Stimulated activated CD4-positive, alpha-beta T cell treated with anti-CD3 and anti-CD28 coated beads, Interleukin-4, amount 100 ng/mL, for 24 hours (primary cell): ENCODE data around the gene RBMS3.

Source experiments
- DNase-seq: peaks from one replicate; pipeline ENCODE4 v3.0.0-alpha.2; 2020

Gene RBMS3

DNA sequence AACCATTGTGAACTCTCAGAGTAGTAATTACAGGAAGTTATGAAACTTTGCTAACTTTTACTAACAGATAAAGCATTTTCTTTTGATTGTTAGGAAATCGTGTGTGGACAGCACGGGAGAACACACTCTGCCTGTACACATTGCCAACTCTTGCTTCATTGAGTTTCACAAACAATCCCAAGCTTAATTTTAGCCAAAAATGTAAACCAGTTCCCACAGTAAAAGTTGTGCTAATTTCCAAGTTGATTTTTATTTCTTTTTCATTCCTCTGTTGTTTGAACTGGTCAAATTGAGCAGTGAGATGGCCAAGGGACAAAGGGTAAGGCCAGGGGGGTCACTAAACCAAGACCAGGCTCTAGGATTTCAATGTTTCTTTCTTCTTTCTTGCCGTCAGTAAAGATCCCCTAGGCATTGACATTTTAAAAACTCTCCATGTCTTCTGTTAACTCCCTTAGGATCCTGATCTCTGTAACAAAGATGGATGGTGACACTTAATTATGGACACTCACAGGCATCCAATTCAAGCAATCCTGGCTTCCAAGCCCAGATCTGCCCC is 414.9 kb downstream of the RBMS3 start:
- no peak for DNase-seq

DNA sequence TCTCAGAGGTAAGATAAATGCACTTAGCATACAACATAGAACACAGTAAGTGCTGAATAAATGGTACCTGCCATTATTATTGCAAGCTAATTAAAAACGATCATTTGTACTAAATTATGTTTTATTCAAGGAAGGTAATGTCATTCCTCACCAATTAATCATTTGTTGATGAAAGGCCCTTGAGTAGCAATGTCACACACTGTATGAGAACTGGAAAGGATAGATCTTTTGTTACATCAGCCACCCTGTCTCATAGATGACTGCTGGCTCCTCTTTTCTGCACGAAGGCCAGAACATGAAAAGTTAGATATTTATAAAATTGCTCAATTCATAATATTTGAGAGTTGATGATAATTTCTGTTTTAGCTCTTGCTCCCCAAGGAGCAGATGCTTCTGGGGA is 415.4 kb downstream of the RBMS3 start:
- no peak for DNase-seq

DNA sequence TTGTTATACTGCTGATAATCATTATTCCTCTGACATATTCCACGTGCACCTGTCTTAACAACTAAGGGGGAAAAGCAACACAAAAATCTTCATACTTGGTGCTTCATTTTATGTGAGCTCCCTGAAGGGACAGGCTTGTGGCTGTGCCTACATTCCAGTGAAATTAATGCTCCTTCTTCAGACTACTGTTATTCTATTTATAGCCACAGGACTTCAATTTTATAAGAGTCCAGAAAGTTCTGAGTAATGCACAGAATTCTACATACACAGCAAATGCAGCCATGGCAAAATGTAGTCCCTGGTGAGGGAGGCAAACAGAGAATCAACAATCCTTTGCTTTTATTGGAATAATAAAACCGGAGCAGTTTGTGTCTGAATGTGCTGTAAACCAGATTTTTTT is 417.1 kb downstream of the RBMS3 start:
- no peak for DNase-seq

DNA sequence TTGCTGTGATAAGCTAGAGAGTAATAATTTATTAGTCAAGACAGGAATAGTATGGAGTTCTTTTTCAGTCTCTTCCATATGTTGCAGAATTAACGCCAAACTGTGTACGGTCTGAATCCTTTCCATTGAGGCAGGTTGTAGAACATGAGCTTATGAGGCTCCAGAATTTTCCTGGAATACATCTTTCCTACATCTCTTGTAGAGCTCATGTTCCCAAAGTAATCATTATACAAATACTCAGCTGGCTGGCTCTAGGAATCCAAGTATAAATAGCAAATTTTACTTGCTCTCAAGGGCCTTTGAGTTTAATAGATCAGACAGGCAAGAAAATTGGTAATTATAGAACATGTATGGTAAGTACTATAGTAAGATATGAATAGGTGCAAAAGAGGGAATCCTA is 419.4 kb downstream of the RBMS3 start:
- no peak for DNase-seq

DNA sequence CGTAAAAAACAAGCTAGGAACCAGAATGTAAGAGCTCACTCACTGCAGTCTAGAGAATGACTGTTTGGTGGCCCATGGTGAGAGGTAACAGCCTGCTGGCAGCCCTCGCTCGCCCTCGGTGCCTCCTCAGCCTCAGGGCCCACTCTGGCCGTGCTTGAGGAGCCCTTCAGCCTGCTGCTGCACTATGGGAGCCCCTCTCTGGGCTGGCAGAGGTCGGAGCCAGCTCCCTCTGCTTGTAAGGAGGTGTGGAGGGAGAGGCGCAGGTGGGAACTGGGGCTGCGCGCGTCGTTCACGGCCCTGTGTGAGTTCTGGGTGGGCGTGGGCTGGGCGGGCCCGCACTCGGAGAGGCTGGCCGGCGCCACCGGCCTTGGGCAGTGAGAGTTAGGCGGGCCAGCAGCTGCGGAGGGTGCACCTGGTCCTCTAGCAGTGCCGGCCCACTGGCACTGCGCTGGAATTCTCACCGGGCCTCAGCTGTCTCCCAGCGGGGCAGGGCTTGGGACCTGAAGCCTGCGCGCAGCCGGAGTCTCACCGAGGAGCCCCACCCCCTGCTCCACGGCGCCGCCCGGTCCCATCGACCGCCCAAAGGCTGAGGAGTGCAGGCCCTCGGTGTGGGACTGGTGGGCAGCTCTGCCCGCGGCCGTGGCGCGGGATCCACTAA is 420.6 kb downstream of the RBMS3 start:
- no peak for DNase-seq

DNA sequence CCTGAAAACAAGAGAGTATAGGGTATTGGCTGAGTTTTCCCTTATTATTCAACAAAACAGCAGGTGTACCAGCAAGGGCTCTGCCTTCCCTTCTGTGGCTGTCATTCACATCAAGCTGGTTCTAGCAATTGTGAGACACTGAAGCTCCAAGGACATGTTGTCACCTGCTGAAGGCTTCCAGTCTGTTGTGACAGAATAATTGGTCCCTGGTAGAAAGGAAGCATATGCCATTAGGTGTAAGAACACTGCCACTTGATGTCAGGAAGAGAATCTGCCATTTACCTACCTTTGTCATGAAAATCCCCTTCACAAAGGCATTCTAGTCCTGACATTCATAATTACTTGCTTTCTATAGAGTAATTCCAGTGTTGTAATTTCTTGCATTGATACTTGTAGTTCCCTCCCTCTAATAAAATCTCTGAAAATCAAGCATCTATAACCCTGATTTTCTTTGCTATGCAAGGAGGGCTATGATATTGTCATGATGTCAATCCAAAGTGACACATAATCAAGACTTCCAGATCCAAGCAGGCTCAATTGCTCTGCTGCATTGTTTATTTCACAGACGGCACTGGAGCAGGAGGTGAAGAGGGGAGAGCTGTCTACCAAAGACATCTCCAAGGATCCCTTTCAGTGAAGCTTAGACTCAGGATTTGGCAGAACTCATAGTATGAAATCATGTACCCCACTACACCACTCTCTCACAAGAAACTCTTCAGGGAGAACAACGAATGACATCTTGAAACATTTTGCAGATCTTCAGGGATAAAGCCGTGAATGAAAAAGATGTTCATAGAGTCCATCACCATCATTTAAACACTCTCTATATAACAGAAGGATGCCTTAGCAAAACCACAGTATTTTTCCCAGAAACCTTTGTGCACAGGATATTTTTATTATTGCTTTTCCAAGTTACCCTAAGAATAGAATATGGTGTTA is 425.3 kb downstream of the RBMS3 start:
- DNase-seq, result no peak

DNA sequence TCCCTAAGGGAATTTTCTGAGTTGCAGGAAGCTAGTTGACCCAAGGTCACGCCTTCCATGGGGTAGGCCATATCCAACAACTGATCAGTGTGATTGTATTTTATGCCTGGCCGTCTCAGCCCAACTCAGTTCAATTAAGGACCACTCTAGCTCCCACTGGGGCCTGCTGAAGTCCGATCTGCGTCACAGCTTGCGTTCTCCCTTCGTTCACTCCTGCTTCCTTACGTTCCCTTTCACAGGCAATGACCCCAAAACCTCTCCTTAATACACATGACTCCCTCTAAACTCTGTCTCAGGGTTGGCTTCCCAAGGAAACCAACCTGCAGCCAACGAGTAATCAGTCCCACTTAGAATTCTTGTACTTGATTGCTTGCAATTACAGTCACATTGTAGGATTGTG is 428.0 kb downstream of the RBMS3 start:
- no peak for DNase-seq

DNA sequence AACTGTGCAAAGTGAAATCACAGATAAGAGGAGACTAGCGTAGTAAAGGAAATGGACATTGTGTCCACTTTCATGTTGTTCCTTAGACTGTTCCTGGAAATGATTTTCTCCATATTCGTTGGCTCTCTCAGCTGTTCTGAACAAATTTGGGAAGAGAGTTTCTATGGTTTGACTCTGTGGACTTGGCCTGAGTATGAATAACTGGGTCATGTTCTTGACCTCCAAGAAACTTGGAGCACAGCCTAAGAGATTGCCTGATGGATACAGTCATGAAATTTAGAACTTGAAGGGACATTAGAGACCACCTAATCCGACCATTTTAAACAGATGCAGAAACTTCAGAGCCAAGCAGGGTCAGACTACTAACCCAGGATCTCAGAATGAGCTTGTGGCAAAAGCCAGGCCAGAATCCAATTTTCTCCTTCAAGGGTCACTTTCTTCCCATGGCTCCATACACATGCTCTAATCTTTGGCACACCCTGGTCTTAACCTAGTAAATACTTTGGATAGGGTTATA is 430.4 kb downstream of the RBMS3 start:
- no peak for DNase-seq

DNA sequence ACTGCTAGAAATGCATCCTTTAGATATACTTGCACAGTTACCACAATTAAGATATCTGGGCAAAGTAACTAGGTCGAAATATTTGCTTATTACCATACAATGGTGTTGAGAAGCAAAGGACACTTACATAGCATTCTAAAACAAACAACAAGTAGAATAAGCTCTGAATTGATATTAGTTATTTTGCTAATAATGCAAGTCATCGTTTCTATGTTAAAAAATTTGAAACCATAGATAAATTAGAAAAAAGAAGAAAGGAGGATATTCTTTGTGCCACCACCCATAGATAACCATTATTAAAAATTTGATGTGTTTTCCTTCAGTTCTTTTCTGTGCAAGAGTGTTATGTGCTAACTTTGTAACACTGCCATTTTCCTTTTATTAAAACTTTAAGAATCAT is 435.3 kb downstream of the RBMS3 start:
- no peak for DNase-seq

DNA sequence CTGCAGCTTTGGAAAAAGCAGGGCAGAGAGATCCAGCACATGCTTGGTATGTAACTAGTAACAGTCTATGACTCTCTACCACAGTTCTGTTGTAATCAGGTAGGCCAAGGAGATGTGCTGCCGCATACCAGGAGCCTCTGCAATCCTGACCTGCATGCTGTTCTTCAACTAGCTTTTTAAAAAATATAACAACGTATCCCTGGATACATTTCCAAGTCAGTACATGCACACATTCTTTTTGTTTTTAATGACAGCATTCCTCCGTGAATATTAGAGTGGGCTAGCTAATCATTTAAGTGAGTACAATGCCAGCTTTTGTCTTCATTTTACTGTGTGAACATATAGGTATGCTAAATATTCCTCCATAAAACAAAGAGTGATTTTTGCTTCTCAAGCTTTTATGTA is 437.8 kb downstream of the RBMS3 start:
- DNase-seq, result no peak

DNA sequence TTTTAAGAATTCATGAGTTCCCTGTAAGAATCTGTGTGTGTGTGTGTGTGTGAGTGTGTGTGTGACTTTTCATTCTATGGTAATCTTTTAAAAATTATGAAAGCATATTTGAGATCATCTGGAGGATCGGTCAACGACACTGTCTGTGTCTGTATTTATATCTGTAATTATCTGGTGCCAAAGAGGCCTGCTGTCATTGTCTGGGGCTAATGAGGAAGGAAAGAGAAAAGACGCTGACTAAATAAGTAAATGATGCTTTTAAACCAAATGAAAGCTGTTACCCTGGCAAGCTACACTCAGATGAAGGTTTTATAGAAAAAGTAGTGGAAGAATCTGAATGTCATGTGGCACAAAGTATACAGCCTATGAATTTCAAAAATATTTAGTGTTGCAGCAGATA is 439.8 kb downstream of the RBMS3 start:
- DNase-seq, result no peak

DNA sequence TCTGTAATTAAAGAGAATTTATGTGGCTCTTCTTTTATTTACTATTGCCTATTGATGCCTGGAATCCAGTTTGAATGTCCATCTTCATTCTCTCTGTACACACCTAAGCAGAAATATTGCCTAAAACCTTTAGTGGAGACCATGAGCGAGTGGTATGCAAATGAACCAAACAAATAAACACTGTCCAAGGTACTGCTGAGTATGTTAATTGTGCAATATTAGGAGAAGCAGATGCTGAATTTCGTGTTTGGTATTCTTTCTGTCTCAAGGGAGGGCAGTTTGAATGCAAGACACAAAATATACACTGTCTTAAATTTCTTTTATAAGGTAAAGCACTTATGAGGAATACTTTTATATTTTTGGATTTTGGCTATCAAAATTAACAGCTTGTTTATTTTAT is 440.9 kb downstream of the RBMS3 start:
- DNase-seq, result no peak

DNA sequence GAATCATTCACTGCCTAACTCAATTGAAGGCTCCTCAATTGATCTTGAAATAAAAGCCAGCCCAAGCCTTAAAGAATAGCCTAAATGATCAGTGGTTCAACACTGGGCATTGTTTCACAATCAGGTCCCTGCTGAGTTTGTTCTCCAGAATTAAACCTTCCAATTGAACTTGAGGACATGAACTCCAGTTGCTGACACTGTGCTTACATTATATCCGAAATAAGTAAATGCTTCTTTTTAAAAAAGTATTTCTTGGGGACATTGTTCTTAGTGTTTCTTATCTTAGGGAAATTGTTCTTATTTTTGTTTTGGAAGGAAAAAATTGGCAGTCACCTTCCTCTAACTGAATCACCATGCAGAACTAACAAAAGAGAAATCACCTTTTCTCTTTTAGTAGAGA is 450.2 kb downstream of the RBMS3 start:
- DNase-seq, result no peak

DNA sequence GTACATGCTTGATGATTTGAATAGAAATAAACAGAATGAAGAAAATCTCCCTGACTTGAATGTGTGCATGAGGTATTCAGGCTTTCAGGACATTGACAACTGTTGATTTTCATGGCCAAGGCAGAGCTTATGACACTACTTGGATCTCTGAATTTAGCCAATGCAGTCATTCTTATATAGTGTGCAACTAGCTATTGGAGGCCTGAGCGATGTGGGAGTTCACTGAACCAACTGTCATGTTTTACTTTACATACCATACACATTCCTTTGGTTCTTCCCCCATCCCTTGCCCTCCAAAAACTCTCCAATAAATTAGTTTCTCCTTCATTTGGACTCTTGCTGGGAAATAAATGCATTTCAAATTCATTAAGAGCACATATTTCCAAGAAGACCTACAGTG is 460.4 kb downstream of the RBMS3 start:
- DNase-seq, result no peak

DNA sequence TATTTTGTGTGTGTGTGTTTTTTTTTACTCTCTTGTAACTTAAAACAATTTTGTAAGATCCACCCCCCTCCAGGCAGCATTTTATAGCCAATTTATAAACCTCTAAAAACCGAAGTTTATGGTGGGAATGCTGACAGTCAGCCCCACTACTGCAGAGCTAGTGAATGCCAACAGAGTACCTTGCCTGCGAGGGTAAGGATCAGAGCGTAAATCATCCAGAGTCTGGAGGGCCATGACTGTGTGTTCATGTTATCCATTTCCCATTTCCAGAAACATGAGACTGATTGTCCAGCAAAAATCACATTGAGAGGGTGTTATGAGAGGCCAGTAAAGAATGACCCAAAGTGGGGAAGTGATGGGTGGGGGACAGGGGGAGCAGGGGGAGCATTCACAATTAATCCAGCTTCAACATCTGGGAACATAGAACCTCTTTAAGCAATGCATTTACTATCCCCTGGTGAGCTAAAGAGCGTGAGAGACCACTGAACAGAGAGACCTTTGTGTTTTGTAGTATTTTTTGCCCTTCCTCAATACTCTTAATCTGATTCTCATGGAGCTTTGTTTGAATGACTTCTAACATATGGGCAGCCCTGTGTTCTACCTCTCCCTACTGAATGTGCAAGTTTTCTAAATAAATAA is 464.5 kb downstream of the RBMS3 start:
- no peak for DNase-seq

DNA sequence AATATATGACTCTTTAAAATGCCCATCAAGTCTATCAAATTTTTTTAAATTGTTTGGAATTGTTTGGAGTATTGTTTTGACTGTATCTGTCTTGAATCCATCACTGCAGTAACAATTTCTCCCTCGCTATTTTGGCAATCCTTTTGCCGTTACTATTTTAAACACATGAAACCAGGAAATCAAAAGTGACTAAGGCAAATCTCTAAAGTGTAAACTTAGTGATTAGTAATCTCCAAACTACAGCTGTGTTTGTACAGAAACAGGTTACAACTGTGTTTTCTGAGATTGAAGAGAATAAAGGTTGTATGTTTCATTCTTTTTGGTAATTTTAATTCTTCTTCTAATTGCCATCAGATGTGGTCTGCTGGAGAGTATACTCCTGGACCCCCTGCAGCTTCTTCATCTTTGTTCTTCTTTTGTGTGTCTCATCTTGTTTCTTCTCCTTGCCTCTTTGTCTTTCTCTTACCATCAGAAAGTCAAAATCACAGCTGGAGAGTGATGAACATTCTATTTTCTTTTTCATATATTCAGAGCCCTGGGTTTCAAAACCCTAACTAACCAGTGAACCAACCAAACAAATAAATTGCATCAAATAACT is 465.4 kb downstream of the RBMS3 start:
- DNase-seq, result no peak

DNA sequence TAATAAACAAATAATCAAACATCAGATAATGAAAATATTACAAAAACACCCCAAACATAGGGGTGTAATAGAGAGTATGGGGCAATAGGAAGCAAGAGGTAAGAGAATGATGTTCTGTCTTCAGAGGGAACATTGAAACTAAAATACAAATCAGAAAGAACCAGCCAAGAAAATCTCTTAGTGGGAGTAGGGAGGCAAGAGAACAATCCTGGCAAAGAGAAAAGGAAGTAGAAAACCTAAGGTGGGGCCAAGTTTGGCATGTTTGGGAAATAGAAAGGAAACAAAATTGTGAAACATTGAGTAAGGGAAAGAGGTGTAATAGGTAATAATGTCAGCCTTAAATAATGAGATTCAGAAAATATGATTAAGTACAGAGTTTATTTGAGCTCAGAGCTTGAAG is 467.1 kb downstream of the RBMS3 start:
- DNase-seq, result no peak

DNA sequence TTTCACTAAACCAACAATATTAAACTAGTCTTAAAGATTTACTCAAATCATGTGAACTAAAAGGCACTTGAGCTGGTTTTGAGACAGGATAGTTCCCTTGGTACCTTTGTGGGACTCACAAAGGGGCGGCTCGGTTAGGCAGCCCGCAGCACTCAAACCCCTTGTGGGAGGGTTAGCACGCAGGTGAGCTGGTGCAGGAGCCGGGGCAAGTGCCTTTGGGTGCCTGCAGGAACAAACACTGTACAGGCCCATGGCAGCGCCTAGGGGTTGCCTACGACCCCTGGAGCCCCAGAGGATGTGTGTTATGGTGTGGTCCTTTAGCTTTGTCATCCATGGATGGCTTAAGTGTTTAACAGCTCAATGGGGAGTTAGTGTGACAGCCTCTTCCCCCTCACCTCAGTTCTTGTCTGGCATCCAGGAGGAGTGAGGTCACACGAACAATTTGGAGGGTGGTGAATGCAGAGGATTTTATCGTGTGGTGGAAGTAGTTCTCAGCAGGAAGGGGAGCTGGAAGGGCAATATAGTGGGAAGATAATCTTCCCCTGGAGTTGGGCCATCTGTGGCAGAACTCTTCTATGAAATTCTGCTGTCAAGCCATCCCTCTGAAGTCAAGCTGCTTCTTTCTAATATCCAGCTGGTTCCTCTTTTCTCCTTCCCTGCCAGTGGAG is 470.9 kb downstream of the RBMS3 start:
- no peak for DNase-seq

DNA sequence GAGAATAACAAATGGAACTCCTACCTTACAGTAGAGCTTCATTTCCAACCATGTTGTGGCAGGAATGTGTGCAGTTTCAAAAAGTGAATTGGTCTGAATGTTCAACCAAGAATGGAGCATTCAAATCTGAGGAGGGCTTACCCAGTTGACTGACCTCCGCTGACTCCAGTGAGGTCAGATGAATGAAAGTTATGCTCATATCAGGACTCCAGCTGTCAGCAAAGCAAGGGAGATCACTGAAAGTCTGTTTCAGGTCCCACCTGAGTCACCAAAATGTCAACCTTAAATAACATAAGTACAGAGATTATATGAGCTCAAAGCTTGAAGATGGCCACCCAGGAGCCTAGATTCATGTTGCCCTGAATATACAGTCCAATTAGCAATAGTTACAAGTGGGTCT is 473.5 kb downstream of the RBMS3 start:
- no peak for DNase-seq

DNA sequence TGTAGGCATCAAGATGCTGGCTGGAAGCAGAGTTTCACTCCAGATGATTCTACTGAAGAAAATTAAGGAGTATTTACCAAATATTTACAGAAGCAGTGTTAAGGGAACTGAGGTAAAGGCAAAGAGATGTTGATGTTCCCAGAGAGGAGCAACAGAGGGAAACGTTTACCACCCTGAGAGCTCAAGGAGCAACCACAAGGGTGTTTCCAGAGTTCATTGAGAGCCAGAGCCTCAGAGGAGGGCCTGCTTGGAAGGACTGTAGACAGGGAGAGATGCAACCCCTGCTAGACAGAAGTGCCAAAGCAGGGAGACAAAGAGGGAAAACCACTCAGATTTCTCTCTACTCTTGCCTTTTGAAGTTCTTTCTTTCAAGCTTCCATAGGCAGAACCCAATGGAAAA is 474.5 kb downstream of the RBMS3 start:
- no peak for DNase-seq

DNA sequence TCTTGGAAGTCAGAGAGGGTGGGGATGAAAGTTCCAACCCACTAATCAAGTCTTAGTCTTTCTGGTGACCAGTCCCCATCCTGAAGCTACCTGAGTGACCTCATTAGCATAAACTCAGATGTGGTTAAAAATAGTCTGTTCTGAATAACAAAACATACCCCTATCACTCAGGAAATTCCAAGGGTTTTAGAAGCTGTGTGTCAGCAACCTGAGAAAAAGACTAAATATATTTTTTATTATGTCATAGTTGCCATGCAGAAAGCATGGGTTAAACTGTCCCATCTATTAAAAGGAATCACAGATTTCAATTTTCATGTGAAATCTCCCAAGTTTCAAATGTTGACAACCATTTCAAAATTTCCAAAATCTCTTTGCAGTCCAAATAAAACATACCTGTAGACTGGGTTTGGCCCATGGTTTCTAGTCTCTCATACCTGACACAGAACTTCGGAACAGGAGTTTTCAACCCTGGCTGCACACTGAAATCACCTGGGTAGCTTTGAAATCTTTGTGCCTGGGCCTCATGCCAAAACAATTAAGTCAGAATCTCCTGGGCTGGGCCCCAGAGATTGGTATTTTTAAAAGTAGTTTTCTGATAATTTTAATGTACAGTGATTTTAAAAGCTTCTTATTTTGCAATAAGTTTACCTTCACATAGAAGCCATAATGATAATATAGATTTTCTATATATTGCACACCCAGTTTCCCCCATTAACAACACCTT is 476.3 kb downstream of the RBMS3 start:
- no peak for DNase-seq

DNA sequence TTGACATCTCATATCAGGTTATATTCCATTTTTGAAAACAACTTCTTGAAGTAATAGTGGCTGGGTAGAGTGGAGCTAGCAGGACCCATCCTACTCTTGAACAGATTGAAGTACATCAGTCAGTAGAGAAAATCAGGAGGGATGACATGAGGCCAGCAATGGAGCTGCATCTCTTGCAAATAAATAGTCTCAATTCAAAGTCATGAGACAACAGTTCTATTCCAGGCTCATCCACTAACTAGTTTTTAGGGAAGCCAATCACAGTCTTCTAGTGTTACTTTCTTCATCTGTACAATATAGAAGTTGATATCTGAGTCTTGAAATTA is 477.2 kb downstream of the RBMS3 start:
- no peak for DNase-seq
